IMR-90 (cell line): Measurements from ENCODE around the gene NIPAL1. TPM values are rescaled to one million over a fixed set of nuclear protein-coding genes. Genes with fewer than 3 reads are reported as not detected.

Experiments used
- ATAC-seq: fragments of 200-7000 bp; cut with Tn5 transposase; 2 replicates; pipeline ENCODE4 v1.9.1; 2020; ENCODE audit warnings: low read depth, mild to moderate bottlenecking, moderate library complexity
- BruUV-seq: library from RNA; stranded (reverse); fragments of 400-500 nt; replicated peaks from 2 replicates; lab custom pipeline; 2021; lab: Mats Ljungman, UMichigan
- CTCF ChIA-PET: fragments of 300-600 bp; formaldehyde crosslinking; extraction: SDS; loops from one replicate; lab custom pipeline; 2021; ENCODE audit warnings: antibody characterized with exemption; lab: Yijun Ruan, JAX
- POLR2A ChIA-PET: fragments of 300-600 bp; sonication (Branson Sonifier 250); formaldehyde crosslinking; loops from one replicate; lab custom pipeline; 2022; ENCODE audit warnings: antibody characterized with exemption; ENCODE audit not compliant: unreplicated experiment; lab: Charles Lee
- DNase-seq: peaks from one replicate; pipeline ENCODE4 v3.0.0; 2013
- H2AFZ ChIP-seq: replicated peaks from 2 replicates; pipeline ENCODE3; 2013; ENCODE audit warnings: low read length, mild to moderate bottlenecking; ENCODE audit not compliant: poor library complexity
- H2AK5ac ChIP-seq: 2 replicates; pipeline ENCODE4 v1.6.1; 2013; ENCODE audit warnings: low read depth, low read length, inconsistent platforms
- H2AK9ac ChIP-seq: replicated peaks from 2 replicates; pipeline ENCODE3; 2013; ENCODE audit warnings: mild to moderate bottlenecking, low read depth, low read length, moderate library complexity; ENCODE audit not compliant: poor library complexity
- H2BK120ac ChIP-seq: 2 replicates; pipeline ENCODE4 v1.6.1; 2013; ENCODE audit warnings: low read depth, low read length, inconsistent platforms
- H2BK15ac ChIP-seq: 3 replicates; pipeline ENCODE4 v1.6.1; 2013; ENCODE audit warnings: low read depth, low read length, inconsistent platforms
- H2BK20ac ChIP-seq: 2 replicates; pipeline ENCODE4 v1.6.1; 2013; ENCODE audit warnings: low read depth, mild to moderate bottlenecking, inconsistent platforms, low read length, moderate library complexity
- H2BK5ac ChIP-seq: 2 replicates; pipeline ENCODE4 v1.6.1; 2013; ENCODE audit warnings: mild to moderate bottlenecking, low read depth, low read length, inconsistent platforms; ENCODE audit not compliant: poor library complexity, severe bottlenecking
- H3K14ac ChIP-seq: replicated peaks from 2 replicates; pipeline ENCODE4 v1.6.1; 2013; ENCODE audit warnings: low read depth, low read length, inconsistent platforms
- H3K18ac ChIP-seq: 2 replicates; pipeline ENCODE4 v1.6.1; 2013; ENCODE audit warnings: low read depth, low read length, control low read depth
- H3K23ac ChIP-seq: 2 replicates; pipeline ENCODE4 v1.6.1; 2013; ENCODE audit warnings: low read depth, low read length, inconsistent platforms
- H3K27ac ChIP-seq: 2 replicates; pipeline ENCODE4 v1.5.1; 2013; ENCODE audit warnings: mild to moderate bottlenecking, control low read depth, low read length; ENCODE audit not compliant: insufficient read depth
- H3K27me3 ChIP-seq: 2 replicates; pipeline ENCODE4 v1.6.1; 2013; ENCODE audit warnings: low read length; ENCODE audit not compliant: control insufficient read depth, insufficient read depth
- H3K36me3 ChIP-seq: 2 replicates; pipeline ENCODE4 v1.6.1; 2013; ENCODE audit warnings: low read length, mixed read lengths; ENCODE audit not compliant: control insufficient read depth, insufficient read depth
- H3K4ac ChIP-seq: 2 replicates; pipeline ENCODE4 v1.6.1; 2013; ENCODE audit warnings: low read depth, low read length, inconsistent platforms
- H3K4me1 ChIP-seq: 2 replicates; pipeline ENCODE4 v1.6.1; 2013; ENCODE audit warnings: low read length, mixed read lengths; ENCODE audit not compliant: control insufficient read depth, insufficient read depth
- H3K4me2 ChIP-seq: 2 replicates; pipeline ENCODE4 v1.6.1; 2013; ENCODE audit warnings: low read depth, mild to moderate bottlenecking, control low read depth, low read length, moderate library complexity
- H3K4me3 ChIP-seq: 2 replicates; pipeline ENCODE4 v1.5.1; 2013; ENCODE audit warnings: low read depth, mild to moderate bottlenecking, control low read depth, low read length, moderate library complexity; ENCODE audit not compliant: insufficient read depth
- H3K56ac ChIP-seq: 2 replicates; pipeline ENCODE4 v1.6.1; 2013; ENCODE audit warnings: low read length, inconsistent platforms; ENCODE audit not compliant: insufficient read depth; ENCODE audit errors: extremely low read depth
- H3K79me1 ChIP-seq, 2 experiments: 2 replicates each; pipeline ENCODE4 v1.6.1; 2013; ENCODE audit warnings: low read length in 2 of 2, inconsistent platforms in 1 of 2, low read depth in 1 of 2
- H3K9ac ChIP-seq: 2 replicates; pipeline ENCODE4 v1.6.1; 2013; ENCODE audit warnings: low read depth, low read length, control low read depth
- H3K9me1 ChIP-seq: 2 replicates; pipeline ENCODE4 v1.6.1; 2013; ENCODE audit warnings: low read length, inconsistent platforms; ENCODE audit not compliant: insufficient read depth
- H3K9me3 ChIP-seq: 2 replicates; pipeline ENCODE4 v1.6.1; 2013; ENCODE audit warnings: low read length; ENCODE audit not compliant: control insufficient read depth, insufficient read depth
- H4K20me1 ChIP-seq: 2 replicates; pipeline ENCODE4 v1.6.1; 2013; ENCODE audit warnings: low read length, inconsistent platforms; ENCODE audit not compliant: insufficient read depth
- H4K5ac ChIP-seq: 2 replicates; pipeline ENCODE4 v1.6.1; 2013; ENCODE audit warnings: mild to moderate bottlenecking, low read depth, low read length, control low read depth
- H4K8ac ChIP-seq, 2 experiments: 2 replicates each; pipeline ENCODE4 v1.6.1; 2013; ENCODE audit warnings: low read depth in 2 of 2, low read length in 2 of 2, control low read depth in 1 of 2, inconsistent platforms in 1 of 2
- H4K91ac ChIP-seq: 2 replicates; pipeline ENCODE4 v1.6.1; 2013; ENCODE audit warnings: low read depth, low read length, inconsistent platforms; ENCODE audit not compliant: insufficient read depth
- BHLHE40 ChIP-seq: fragments of 150-350 bp; IDR thresholded peaks from 2 replicates; pipeline ENCODE4 v1.6.1; 2016; ENCODE audit warnings: mild to moderate bottlenecking, low read depth, low read length
- CHD1 ChIP-seq: IDR thresholded peaks from 2 replicates; pipeline ENCODE4 v1.6.1; 2012; ENCODE audit warnings: low read depth, low read length, improper control_type of control experiment
- MAZ ChIP-seq: IDR thresholded peaks from 2 replicates; pipeline ENCODE4 v1.6.1; 2012; ENCODE audit warnings: low read depth, mild to moderate bottlenecking, low read length, improper control_type of control experiment, moderate library complexity, borderline replicate concordance
- WGBS, 2 experiments: methylation state at CpG; one replicate each; pipeline versions ENCODE4 v1.1.5 to v1.1.7; 2013; ENCODE audit warnings: missing lambda C conversion rate in 2 of 2; ENCODE audit not compliant: insufficient read length in 1 of 2; ENCODE audit errors: extremely low coverage in 2 of 2; 5-methylcytosine and 5-hydroxymethylcytosine counted together
- dilution Hi-C: fragments of 300-500 bp; cut with HindIII; formaldehyde crosslinking; loops from one replicate; pipeline ENCODE4 v1.14.3; 2018; ENCODE audit warnings: low sequenced_read_pairs; ENCODE audit not compliant: unreplicated experiment
- in situ Hi-C: fragments of 300-500 bp; cut with MboI; formaldehyde crosslinking; loops from 3 replicates; pipeline ENCODE4 v1.14.3; 2019; ENCODE audit warnings: low sequenced_read_pairs, inconsistent platforms, mixed read lengths
- intact Hi-C: fragments of 100-400 bp; cut with micrococcal nuclease; formaldehyde crosslinking; loops from 2 replicates; pipeline ENCODE4 v1.10.0; 2022
- polyA plus RNA-seq, 3 experiments: library from polyadenylated mRNA; depleted of rRNA; stranded (reverse); fragments of >200 nt; gene quantifications; 2 replicates each; pipeline ENCODE4 v1.2.3, GENCODE V29; 2012; ENCODE audit warnings: low replicate concordance in 1 of 3
- total RNA-seq: library from RNA; depleted of rRNA; stranded (reverse); fragments of >200 nt; gene quantifications from 2 replicates; pipeline ENCODE4 v1.2.3, GENCODE V29; 2012
- TF ChIP-seq, protein P1 (sequence below): conservative IDR thresholded peaks from 2 replicates; pipeline ENCODE4 v1.5.1; 2012; ENCODE audit warnings: mild to moderate bottlenecking, low read depth, low read length, improper control_type of control experiment

NIPAL1 gene
- total and polyA plus RNA-seq, 2 of the 4 experiments (the other 2 are of a cell fraction), result 0.89 to 1.1 TPM

DNA sequence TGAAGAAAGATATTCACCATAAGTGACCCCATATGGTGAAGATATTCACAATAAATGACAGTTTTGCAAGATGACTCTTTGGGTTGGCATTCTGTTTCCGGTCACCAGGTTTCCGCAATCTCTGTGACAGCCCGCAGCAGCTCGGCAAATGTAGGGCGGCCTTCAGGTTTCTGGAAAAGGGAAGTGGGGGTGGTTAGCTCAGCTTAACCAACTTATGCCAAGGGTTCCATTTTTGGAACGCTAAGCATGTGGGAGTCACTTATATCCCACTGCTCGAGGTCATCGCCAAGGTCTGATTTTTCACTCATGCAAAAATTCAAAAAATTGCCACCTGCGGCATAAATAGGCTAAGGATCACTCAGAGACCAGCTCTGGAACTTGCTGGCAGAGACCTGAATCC lies 51.0 kb downstream of the NIPAL1 start:
- Histone ChIP-seq H2BK120ac (no peak overlapping the region), H2AK9ac (no peak overlapping the region), H3K79me1 (no peaks in the 10 kb centered on the region), H3K27ac (no peak overlapping the region), H4K91ac (no peak overlapping the region), H3K27me3 (no peaks in the 10 kb centered on the region; the same call in 1 of the 2 replicates), H2AFZ (no peak overlapping the region), H3K56ac (no peak overlapping the region), H3K4me2 (no peak overlapping the region), H2AK5ac (no peak overlapping the region), H2BK15ac (no peak overlapping the region), H3K18ac (no peak overlapping the region), H3K9me3 (no peaks in the 10 kb centered on the region), H3K9me1 (no peaks in the 10 kb centered on the region), H4K5ac (no peak overlapping the region), H4K8ac (no peak overlapping the region), H3K4me3 (no peak overlapping the region), H2BK20ac (no peak overlapping the region), H2BK5ac (no peak overlapping the region), H3K14ac (no peak overlapping the region), H3K36me3 (no peaks in the 10 kb centered on the region), H3K23ac (no peak overlapping the region), H3K9ac (no peak overlapping the region), H4K20me1 (no peaks in the 10 kb centered on the region), H3K4ac (no peak overlapping the region), H3K4me1 (no peaks in the 10 kb centered on the region)
- intact Hi-C loops (no loop called here), dilution Hi-C loops (no loop called here), in situ Hi-C loops (no loop called here)
- BruUV-seq, result no TSS peak
- 85% methylated on average over 4 of the region's 9 CpGs; no CpG with 5 or more reads in 1 of the 2 experiments for WGBS, 2 experiments
- TF ChIP-seq BHLHE40 (no peak), CHD1 (no peak), MAZ (no peak)
- TF ChIP-seq, protein P1, sequence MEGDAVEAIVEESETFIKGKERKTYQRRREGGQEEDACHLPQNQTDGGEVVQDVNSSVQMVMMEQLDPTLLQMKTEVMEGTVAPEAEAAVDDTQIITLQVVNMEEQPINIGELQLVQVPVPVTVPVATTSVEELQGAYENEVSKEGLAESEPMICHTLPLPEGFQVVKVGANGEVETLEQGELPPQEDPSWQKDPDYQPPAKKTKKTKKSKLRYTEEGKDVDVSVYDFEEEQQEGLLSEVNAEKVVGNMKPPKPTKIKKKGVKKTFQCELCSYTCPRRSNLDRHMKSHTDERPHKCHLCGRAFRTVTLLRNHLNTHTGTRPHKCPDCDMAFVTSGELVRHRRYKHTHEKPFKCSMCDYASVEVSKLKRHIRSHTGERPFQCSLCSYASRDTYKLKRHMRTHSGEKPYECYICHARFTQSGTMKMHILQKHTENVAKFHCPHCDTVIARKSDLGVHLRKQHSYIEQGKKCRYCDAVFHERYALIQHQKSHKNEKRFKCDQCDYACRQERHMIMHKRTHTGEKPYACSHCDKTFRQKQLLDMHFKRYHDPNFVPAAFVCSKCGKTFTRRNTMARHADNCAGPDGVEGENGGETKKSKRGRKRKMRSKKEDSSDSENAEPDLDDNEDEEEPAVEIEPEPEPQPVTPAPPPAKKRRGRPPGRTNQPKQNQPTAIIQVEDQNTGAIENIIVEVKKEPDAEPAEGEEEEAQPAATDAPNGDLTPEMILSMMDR, result no peak
- CTCF ChIA-PET, result no interaction called here
- POLR2A ChIA-PET, result no interaction called here
- DNase-seq (no peak), ATAC-seq (no peak)
